SHP77 treated with DMSO at 0.1 percent for 48 hours (cell line): ENCODE results near the gene THG1L.
A peak's percentile ranks its signal among the peaks of the same experiment; 100 is the strongest.
"Not testable (repeated sequence)": the region's sequence is repeated elsewhere in the genome, so short reads cannot be mapped to it uniquely, and the experiment has no call there.

Experiments used
- DNase-seq: peaks from one replicate; lab custom pipeline; 2025; lab: John Stamatoyannopoulos, UW

Gene THG1L

GRCh38 chr5:157727858-157728257, 3.4 kb upstream of the THG1L start:
- not testable (repeated sequence) for DNase-seq

GRCh38 chr5:157729858-157730257, 1.4 kb upstream of the THG1L start:
- no peak for DNase-seq

GRCh38 chr5:157730900-157731271, 334 bp upstream of the THG1L start:
- no peak for DNase-seq

- no peak for DNase-seq
Observed at GRCh38 chr5:157732130-157732514, 902 bp downstream of the THG1L start.

- DNase-seq = no peak
Observed at GRCh38 chr5:157732596-157733262, 1.5 kb downstream of the THG1L start.

GRCh38 chr5:157734436-157734835, 3.2 kb downstream of the THG1L start:
- no peak for DNase-seq

GRCh38 chr5:157735991-157736390, 4.8 kb downstream of the THG1L start:
- DNase-seq = no peak

- DNase-seq = no peak
Observed at GRCh38 chr5:157739388-157740228, 8.4 kb downstream of the THG1L start.

- DNase-seq = no peak
Observed at GRCh38 chr5:157740229-157740610, 9.0 kb downstream of the THG1L start.

GRCh38 chr5:157741131-157741530, 9.9 kb downstream of the THG1L start:
- DNase-seq = no peak

GRCh38 chr5:157743163-157744050, 12.2 kb downstream of the THG1L start, which contains the start of gene LSM11:
Gene LSM11, plus strand, starts transcription at chr5:157743712. Its CDS starts 39 bp downstream, at chr5:157743751.
- DNase-seq = peak; percentile 56

GRCh38 chr5:157744051-157745011, 13.1 kb downstream of the THG1L start:
- DNase-seq = no peak

- no peak for DNase-seq
Observed at GRCh38 chr5:157745041-157745456, 13.8 kb downstream of the THG1L start.

GRCh38 chr5:157747173-157747740, 16.0 kb downstream of the THG1L start:
- DNase-seq = no peak

GRCh38 chr5:157747766-157748700, 16.8 kb downstream of the THG1L start:
- no peak for DNase-seq

GRCh38 chr5:157748760-157749461, 17.7 kb downstream of the THG1L start:
- no peak for DNase-seq

GRCh38 chr5:157749462-157749799, 18.2 kb downstream of the THG1L start:
- DNase-seq = no peak

- DNase-seq = no peak
Observed at GRCh38 chr5:157750320-157750719, 19.1 kb downstream of the THG1L start.

GRCh38 chr5:157756122-157756521, 24.9 kb downstream of the THG1L start:
- no peak for DNase-seq
